ENCODE data around the gene PDCD11.

- TF ChIP-seq CTCF (conservative IDR thresholded peaks at IDR 0.05 in 1 of 2, IDR thresholded peaks at IDR 0.05 in 1 of 2; ENCODE audit: low read depth in 1 of 2, low read length in 2 of 2) (no peak), EZH2 (IDR thresholded peaks at IDR 0.05; ENCODE audit: low read length, missing control alignments) (no peak)
These were observed 79.0 kb downstream of the PDCD11 start for GRCh38 chr10:103475437-103475836.
